ENCODE measurements around the gene ATP5PB. TPM values are rescaled to one million over a fixed set of nuclear protein-coding genes. Genes with fewer than 3 reads are reported as not detected.

The ATP5PB gene
- total RNA-seq, 1 experiment from 2014 or later, result 323 TPM

- no peak overlapping the region for H3K9ac ChIP-seq (ENCODE audit: low read length)
- ChIA-PET RAD21 (ENCODE audit: low non-redundant PET in 1 of 2, low total read pairs in 2 of 2, uncharacterized antibody in 2 of 2, unreplicated experiment in 2 of 2) (no interaction called here), POLR2A (no interaction called here), CTCF (interaction anchor here (1.5 kb wide), 1 partner anchor 220 kb away, joined by 4 read pairs; no protein-coding TSS in a partner anchor)
- no peaks in the 10 kb centered on the region for H4K20me1 ChIP-seq (ENCODE audit: insufficient read depth)
- no peak overlapping the region for H3K4me2 ChIP-seq (ENCODE audit: low read length)
- no peak overlapping the region for H3K27ac ChIP-seq (ENCODE audit: low read depth, low read length)
- no peak for ATAC-seq
- BruUV-seq (replicated peaks), result no TSS peak
- TF ChIP-seq, protein P1, sequence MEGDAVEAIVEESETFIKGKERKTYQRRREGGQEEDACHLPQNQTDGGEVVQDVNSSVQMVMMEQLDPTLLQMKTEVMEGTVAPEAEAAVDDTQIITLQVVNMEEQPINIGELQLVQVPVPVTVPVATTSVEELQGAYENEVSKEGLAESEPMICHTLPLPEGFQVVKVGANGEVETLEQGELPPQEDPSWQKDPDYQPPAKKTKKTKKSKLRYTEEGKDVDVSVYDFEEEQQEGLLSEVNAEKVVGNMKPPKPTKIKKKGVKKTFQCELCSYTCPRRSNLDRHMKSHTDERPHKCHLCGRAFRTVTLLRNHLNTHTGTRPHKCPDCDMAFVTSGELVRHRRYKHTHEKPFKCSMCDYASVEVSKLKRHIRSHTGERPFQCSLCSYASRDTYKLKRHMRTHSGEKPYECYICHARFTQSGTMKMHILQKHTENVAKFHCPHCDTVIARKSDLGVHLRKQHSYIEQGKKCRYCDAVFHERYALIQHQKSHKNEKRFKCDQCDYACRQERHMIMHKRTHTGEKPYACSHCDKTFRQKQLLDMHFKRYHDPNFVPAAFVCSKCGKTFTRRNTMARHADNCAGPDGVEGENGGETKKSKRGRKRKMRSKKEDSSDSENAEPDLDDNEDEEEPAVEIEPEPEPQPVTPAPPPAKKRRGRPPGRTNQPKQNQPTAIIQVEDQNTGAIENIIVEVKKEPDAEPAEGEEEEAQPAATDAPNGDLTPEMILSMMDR (IDR thresholded peaks at IDR 0.05 in 2 of 3, conservative IDR thresholded peaks at IDR 0.05 in 1 of 3; ENCODE audit: borderline replicate concordance in 1 of 3, insufficient read depth in 1 of 3, low read depth in 2 of 3, low read length in 2 of 3), result no peak
- no peak for TF ChIP-seq REST (IDR thresholded peaks at IDR 0.05; ENCODE audit: low read depth)
- no peak for TF ChIP-seq CEBPB (IDR thresholded peaks at IDR 0.05; ENCODE audit: low read depth)
- TF ChIP-seq EGR1 (IDR thresholded peaks at IDR 0.05; ENCODE audit: low read depth), result no peak
- TF ChIP-seq POLR2A (IDR thresholded peaks at IDR 0.05; ENCODE audit: borderline replicate concordance, extremely low read depth, insufficient read depth, insufficient read length), result no peak
- no peak for TF ChIP-seq JUND (IDR thresholded peaks at IDR 0.05)
- TF ChIP-seq ATF3 (IDR thresholded peaks at IDR 0.05), result no peak
- no peaks in the 10 kb centered on the region for H3K27me3 ChIP-seq (ENCODE audit: insufficient read depth, low read length)
- peaks cover 4 to 9% of the 10 kb centered on the region in 2 experiments for H3K4me1 ChIP-seq (ENCODE audit: control insufficient read depth in 1 of 2, insufficient read depth in 2 of 2, low read length in 2 of 2)
- no peaks in the 10 kb centered on the region for H3K9me3 ChIP-seq (ENCODE audit: control insufficient read depth in 1 of 2, insufficient read depth in 1 of 2, low read depth in 1 of 2, low read length in 2 of 2)
- no peaks in the 10 kb centered on the region for H3K9me2 ChIP-seq (ENCODE audit: insufficient read depth)
- DNase-seq (ENCODE audit: low read depth, low spot score), result no peak
- H2AFZ ChIP-seq (ENCODE audit: low read depth, low read length, poor library complexity, severe bottlenecking), result no peak overlapping the region
- peaks cover 62 to 88% of the 10 kb centered on the region in 2 experiments; a peak in 3 of 4 replicates for H3K36me3 ChIP-seq (ENCODE audit: control insufficient read depth in 1 of 2, insufficient read depth in 2 of 2, low read length in 2 of 2)
- intact Hi-C loops (cut with micrococcal nuclease), result no loop called here
- H3K4me3 ChIP-seq (replicated peaks in 1 of 2; ENCODE audit: low read depth in 1 of 2, low read length in 2 of 2), result no peak overlapping the region
- peaks cover 48% of the 10 kb centered on the region for H3K79me2 ChIP-seq (ENCODE audit: insufficient read depth, low read length)
Measured at GRCh38 chr1:111442457-111442856, 6.8 kb upstream of the ATP5PB start.

All from HCT116 (cell line).